DOHH2 (cell line): ENCODE measurements around the gene SPATA31D4.

Source experiments
- CTCF ChIP-seq: fragments of 200-600 bp; sonication (generic); IDR thresholded peaks from one replicate; pipeline ENCODE4 v1.5.1; 2014; ENCODE audit warnings: antibody characterized with exemption, mild to moderate bottlenecking, low read depth, low read length; ENCODE audit not compliant: poor library complexity, severe bottlenecking
- EZH2phosphoT487 ChIP-seq: fragments of 200-600 bp; sonication (generic); IDR thresholded peaks from 2 replicates; pipeline ENCODE4 v1.6.1; 2017; ENCODE audit warnings: borderline replicate concordance, mild to moderate bottlenecking, antibody characterized with exemption, low read length, moderate library complexity, mixed read lengths

DNA sequence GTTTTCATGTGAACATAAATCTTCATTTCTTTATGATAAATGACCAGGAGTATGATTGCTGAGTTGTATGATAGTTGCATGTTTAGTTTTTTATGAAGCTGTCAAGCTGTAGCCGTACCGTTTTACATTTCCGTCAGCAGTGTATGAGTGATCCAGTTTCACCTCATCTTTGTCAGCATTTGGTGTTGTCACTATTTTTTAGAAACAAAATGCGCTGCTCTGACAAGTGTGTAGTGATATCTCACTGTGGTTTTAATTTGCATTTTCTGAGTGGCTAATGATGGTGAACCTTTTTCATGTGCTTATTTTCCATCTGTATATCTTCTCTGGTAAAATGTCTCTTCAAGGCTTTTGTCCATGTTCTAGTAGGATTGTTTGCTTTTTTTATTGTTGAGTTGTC lies 53.7 kb downstream of the SPATA31D4 start:
- no peak for TF ChIP-seq CTCF
- no peak for TF ChIP-seq EZH2phosphoT487
